ENCODE data around the gene POLG.

DNA sequence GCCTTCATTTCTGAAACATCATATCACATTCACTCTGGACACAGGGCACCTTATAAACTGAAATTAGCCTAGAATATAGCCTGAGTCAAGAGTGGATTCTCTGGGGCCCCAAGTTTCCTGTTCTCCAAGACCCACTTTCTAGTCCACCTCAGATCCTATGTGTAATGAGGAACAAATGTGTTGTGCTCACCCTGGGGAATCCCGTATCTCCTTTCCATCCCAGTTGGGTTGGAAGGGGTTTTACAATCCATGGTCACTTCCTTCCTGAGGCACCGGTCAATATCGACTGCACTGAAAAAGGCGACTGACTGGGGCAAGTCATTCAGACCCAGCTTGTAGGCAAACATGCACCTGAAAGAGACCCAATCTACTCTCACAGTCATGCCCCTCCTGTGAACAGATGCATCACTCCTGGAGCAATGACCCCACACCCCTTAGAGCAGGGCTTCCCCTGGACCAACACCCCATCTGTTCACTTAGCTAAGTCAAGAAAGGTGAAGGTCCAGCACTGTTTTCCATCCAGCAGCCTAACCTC is 17.4 kb downstream of the POLG start:
- TF ChIP-seq, protein P1, sequence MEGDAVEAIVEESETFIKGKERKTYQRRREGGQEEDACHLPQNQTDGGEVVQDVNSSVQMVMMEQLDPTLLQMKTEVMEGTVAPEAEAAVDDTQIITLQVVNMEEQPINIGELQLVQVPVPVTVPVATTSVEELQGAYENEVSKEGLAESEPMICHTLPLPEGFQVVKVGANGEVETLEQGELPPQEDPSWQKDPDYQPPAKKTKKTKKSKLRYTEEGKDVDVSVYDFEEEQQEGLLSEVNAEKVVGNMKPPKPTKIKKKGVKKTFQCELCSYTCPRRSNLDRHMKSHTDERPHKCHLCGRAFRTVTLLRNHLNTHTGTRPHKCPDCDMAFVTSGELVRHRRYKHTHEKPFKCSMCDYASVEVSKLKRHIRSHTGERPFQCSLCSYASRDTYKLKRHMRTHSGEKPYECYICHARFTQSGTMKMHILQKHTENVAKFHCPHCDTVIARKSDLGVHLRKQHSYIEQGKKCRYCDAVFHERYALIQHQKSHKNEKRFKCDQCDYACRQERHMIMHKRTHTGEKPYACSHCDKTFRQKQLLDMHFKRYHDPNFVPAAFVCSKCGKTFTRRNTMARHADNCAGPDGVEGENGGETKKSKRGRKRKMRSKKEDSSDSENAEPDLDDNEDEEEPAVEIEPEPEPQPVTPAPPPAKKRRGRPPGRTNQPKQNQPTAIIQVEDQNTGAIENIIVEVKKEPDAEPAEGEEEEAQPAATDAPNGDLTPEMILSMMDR (conservative IDR thresholded peaks at IDR 0.05; ENCODE audit: low read depth, low read length), result no peak
- no peak for TF ChIP-seq POLR2A (IDR thresholded peaks at IDR 0.05; ENCODE audit: low read depth, low read length)
- no peak for TF ChIP-seq CHD1 (IDR thresholded peaks at IDR 0.05; ENCODE audit: low read depth, low read length)
- TF ChIP-seq FOS (IDR thresholded peaks at IDR 0.05; ENCODE audit: low read depth, low read length), result no peak
- no peak for TF ChIP-seq RFX5 (IDR thresholded peaks at IDR 0.05; ENCODE audit: low read depth, low read length)

Data from IMR-90 (cell line).